HG03457 (cell line): ENCODE measurements around the gene CRYAA.
"Not testable (repeated sequence)": the region's sequence is repeated elsewhere in the genome, so short reads cannot be mapped to it uniquely, and the experiment has no call there.

Source experiments
- ATAC-seq: cut with Tn5 transposase; IDR thresholded peaks from one replicate; pipeline ENCODE4 v1.9.1; 2021; ENCODE audit warnings: moderate number of reproducible peaks; ENCODE audit not compliant: unreplicated experiment

Gene CRYAA

DNA sequence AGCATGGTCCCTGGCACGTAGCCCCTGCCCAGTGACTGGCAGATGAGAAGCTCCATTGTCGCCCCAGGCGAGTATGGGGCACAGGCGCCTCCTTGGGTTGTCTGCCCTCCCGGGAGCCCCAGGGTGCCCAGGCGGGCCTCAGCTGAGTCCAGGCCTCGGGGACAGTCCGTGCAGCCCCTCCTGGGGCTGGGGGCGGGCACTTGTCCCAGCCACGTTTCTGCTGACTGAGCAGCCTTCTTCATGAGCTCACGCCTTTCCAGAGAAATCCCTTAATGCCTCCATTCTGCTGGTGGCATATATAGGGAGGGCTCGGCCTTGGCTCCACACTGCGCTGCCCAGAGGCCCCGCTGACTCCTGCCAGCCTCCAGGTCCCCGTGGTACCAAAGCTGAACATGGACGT lies at the start of gene CRYAA:
TSS of gene CRYAA (plus strand) at position 301 of the 400 bp plus-strand sequence. CDS start at position 393, 92 bp downstream.
- ATAC-seq, result not testable (repeated sequence)

- ATAC-seq, result not testable (repeated sequence)
Observed at GRCh38 chr21:43130094-43130493, 38.7 kb upstream of the CRYAA start.

DNA sequence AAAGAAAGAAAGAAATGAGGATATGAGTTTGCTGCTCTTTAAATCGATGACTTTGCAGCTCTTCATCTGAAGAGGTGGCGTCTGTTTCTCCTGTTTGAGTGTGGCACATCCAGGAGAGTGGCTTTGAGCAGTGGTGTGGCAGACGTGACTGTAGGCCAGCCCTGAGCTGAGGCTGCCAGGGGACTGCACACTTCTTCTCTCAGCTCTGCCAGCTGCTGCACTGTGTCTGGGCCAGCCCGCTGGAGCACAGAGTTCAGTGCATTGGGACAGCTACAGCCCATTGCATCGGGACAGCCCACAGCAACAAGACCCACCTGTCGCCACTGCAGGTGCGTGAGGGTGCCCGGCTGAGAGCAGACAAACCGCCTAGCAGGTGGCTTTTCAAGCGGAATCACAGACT lies 34.3 kb upstream of the CRYAA start:
- ATAC-seq, result not testable (repeated sequence)

DNA sequence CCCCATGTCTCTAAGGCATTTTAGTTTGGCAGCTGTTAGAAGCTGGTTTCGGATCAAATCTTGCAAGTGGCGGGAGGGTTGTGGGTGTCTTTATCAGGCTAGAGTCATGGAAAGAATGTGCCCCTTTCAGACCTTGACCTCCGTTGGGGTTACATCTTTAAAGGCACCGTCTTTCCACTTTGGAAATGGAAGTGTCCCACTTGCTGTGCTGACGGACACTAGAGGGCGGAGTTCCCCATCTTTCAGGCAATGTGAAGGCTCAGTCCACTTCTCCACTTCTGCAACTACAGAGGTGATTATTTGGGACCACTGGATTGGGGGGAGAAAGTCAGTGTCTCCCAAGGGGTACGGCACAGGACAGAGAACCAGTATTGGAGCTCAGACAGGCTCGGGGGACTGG lies 29.9 kb upstream of the CRYAA start:
- not testable (repeated sequence) for ATAC-seq

GRCh38 chr21:43141407-43141806 lies 27.4 kb upstream of the CRYAA start:
- not testable (repeated sequence) for ATAC-seq

GRCh38 chr21:43146637-43147036 lies 22.2 kb upstream of the CRYAA start:
- ATAC-seq, result not testable (repeated sequence)

DNA sequence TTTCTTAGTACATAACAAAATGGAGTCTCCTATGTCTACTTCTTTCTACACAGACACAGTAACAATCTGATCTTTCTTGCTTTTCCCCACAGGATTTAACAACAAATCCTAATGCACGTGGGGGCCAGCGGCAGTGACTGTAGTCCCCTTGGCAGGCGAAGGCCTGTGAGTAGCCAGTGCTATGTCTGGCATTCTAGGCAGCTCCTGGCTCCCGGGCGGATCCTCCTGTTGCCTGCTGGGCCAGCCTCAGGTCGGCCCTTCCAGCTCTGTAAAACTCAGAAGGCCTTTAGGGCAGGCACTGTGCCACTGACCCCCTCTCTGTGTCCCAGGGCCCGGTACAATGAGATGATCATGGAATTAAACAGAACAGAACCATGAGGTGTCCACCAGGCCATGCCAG lies 20.8 kb upstream of the CRYAA start:
- ATAC-seq, result not testable (repeated sequence)

- not testable (repeated sequence) for ATAC-seq
Observed at GRCh38 chr21:43149344-43149743, 19.5 kb upstream of the CRYAA start.

GRCh38 chr21:43153601-43154000 lies 15.2 kb upstream of the CRYAA start:
- ATAC-seq, result not testable (repeated sequence)

GRCh38 chr21:43159279-43160175 lies 9.3 kb upstream of the CRYAA start:
- ATAC-seq, result not testable (repeated sequence)

DNA sequence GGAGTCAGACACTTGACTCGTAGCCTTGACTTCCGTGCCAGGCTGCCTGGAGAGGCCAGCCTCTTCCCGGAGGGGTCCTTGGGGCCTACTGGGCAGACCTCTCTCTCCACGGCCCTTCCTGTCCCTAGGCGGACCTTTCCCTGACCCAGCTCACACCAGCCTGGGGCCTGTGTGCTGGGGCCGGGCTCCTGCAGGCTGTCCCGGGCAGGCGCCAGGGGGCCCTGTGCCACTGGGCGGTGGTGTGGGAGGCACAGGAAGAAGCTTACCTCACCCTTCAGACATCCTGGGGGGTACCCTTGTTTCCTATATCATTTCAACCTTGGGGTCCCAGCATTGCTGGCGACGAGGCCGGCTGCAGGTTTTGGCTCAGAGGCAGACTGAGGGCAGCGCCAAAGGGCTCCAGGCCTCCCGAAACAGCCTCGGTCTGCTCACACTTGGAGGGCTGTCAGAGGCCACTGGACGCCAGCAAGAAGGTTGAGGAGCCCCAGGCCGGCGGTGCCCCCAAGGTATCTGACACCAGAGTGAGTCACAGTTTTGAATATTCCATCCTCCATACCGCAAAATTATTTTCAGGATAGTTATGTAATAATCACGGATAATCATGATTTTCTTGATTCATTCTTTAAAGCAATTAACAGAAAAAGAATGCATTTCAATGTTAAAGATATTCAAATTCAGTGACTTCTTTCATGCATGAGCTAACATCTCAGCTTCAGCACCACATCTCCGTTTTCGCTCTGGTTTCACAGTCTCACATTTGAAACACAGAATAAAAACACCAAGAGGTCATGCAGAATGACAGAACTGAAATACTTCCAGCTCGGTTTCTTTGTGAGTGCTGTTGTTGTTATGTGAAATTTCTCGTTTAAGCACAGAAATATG lies 6.7 kb upstream of the CRYAA start:
- ATAC-seq, result not testable (repeated sequence)

GRCh38 chr21:43162708-43163205 lies 6.1 kb upstream of the CRYAA start:
- ATAC-seq, result not testable (repeated sequence)

- ATAC-seq, result not testable (repeated sequence)
Observed at GRCh38 chr21:43164823-43165222, 4.0 kb upstream of the CRYAA start.

GRCh38 chr21:43165734-43166133 lies 3.1 kb upstream of the CRYAA start:
- ATAC-seq, result not testable (repeated sequence)

DNA sequence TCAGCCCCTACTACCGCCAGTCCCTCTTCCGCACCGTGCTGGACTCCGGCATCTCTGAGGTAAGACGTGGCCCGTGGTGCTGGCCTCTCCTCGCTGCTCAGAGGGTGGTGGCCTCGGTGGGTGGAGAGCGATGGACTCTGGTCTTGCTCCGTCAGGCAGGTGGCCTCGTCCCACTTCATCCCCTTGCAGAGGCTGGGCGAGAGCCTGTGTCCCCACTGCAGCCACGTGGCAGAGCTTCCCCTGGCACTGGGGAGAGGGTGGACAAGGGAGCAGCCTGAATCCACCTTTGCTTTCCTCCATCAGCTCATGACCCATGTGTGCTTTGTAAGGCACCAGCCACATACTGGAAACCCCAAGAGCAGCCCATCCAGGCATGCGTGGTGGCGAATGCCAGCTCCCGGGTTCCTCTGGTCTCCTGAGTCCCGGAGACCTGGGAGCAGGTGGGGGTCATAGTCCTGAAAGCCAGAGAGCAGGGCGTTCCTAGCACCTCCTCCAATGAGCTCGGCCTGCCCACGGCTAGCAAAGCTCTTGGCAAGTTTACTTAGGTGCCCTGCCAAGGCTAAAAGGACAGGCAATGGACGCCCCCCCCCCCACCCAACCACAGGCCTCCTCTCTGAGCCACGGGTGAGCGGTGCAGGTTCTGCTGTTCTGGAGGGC lies 550 bp downstream of the CRYAA start:
- not testable (repeated sequence) for ATAC-seq

DNA sequence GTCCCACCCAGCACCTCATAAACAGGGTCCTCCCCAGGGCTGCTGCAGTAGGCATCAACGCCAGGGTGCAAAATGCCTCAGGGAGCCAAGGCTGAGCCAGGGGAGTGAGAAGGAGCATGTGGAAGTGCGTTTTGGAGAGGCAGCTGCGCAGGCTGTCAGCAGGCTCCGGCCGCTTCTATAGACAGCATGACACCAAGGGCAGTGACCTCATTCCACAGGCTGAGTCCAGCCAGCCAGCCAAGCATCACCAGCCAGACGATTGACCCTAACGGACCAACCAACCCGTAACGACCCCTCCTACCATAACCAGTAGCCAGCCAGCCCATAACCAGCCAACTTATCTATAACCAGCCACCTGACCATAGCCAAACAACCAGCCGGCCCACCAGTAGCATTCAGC lies 1.1 kb downstream of the CRYAA start:
- ATAC-seq, result not testable (repeated sequence)

DNA sequence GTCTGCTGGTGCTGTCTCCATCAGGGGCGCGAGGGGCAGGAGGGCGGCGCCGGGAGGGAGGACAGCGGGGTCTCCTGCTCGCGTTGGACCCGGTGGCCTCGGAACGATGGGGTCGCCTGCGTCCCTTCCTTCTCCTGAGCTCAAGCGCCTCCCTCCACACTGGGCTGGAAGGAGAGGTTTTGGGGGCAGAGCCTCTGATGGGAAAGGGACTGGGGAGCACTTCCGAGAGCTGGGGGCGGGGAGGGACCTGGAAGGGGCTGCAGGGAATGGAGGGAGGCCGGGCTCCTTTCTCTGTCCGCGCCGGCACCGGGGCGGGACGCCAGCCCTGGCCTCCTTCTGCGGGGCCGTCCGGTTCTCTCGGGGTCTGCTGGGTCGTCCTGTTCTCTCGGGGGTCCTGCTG lies 4.0 kb downstream of the CRYAA start:
- not testable (repeated sequence) for ATAC-seq

- ATAC-seq, result not testable (repeated sequence)
Observed at GRCh38 chr21:43173438-43173837, 4.6 kb downstream of the CRYAA start.

DNA sequence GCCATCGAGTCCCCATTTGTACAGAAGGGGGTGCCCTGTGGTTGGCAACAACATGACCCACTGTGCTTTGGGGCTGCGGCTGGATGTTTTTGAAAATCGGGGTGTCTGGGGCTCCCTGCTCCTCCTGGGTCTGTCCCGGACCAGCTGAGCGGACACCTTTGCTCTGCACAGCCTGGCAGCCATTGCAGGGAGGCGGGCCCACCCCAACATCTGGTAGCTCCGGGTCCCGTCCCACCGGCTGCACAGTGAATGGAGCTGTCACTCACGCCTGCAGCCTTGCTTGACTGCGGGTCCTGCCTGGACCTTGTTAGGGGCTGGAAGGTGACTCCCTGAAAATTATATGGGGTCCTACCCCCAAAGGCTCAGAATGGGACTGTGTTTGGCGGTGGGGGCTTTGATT lies 5.1 kb downstream of the CRYAA start:
- ATAC-seq, result not testable (repeated sequence)

- not testable (repeated sequence) for ATAC-seq
Observed at GRCh38 chr21:43174998-43175397, 6.2 kb downstream of the CRYAA start.

GRCh38 chr21:43176621-43177020 lies 7.8 kb downstream of the CRYAA start:
- ATAC-seq, result peak; percentile 38
